Posterior cingulate gyrus (tissue), 11 donors: Measurements from ENCODE around the gene EMC9.

Source experiments
- DNase-seq, 10 donors: peaks; one replicate each; pipeline versions ENCODE4 v3.0.0 to v3.0.0-alpha.2; 2020 to 2021; ENCODE audit warnings: mixed read lengths in 3 of 10
- intact Hi-C: fragments of 100-400 bp; cut with DNase I; formaldehyde crosslinking; loops from one replicate; pipeline ENCODE4 v1.15.1; 2023

EMC9 gene

GRCh38 chr14:24151404-24152080 lies 10.2 kb upstream of the EMC9 start:
- intact Hi-C loops = no loop called here
- peak in 2 of 10 donors; percentile 27 to 78 for DNase-seq

- intact Hi-C loops = no loop called here
- DNase-seq = peak in 2 of 10 donors; percentile 28 to 45
These were observed 9.6 kb upstream of the EMC9 start for GRCh38 chr14:24150993-24151392.

GRCh38 chr14:24150567-24150966 lies 9.2 kb upstream of the EMC9 start:
- intact Hi-C loops = no loop called here
- DNase-seq = peak in 2 of 10 donors; percentile 55 to 59

- peak in 1 of 10 donors; percentile 69 for DNase-seq
- intact Hi-C loops = no loop called here
These were observed 8.7 kb upstream of the EMC9 start for GRCh38 chr14:24150061-24150460.

- intact Hi-C loops = no loop called here
- peak in 1 of 10 donors; percentile 32 for DNase-seq
These were observed 8.0 kb upstream of the EMC9 start for GRCh38 chr14:24149302-24149969.

- intact Hi-C loops = loop anchor here (1.0 to 2.0 kb wide), 2 partner anchors 13 to 34 kb away; partner anchors contain the start of genes DCAF11, IRF9 and NRL
- peak in 1 of 10 donors; percentile 51 for DNase-seq
These were observed 6.5 kb upstream of the EMC9 start for GRCh38 chr14:24147761-24148428.

- intact Hi-C loops = loop anchor here (1.0 to 2.0 kb wide), 2 partner anchors 14 to 33 kb away; partner anchors contain the start of genes DCAF11, IRF9 and NRL
- peak; percentile 96 to 100 (median 98) for DNase-seq
These were observed 5.8 kb upstream of the EMC9 start, which contains the start of gene RNF31 for GRCh38 chr14:24146978-24147760. Gene RNF31, plus strand, starts transcription at chr14:24147498. Its CDS starts 201 bp downstream, at chr14:24147699.

GRCh38 chr14:24146453-24146977 lies 5.1 kb upstream of the EMC9 start, which contains the start of gene PSME2:
Gene PSME2, minus strand, starts transcription at chr14:24146610. Its CDS starts 29 bp downstream, at chr14:24146581.
- DNase-seq = peak; percentile 64 to 97 (median 79)
- intact Hi-C loops = loop anchor here (2.0 kb wide), 1 partner anchor 14 kb away; the partner anchor contains the start of gene IRF9

GRCh38 chr14:24145690-24146452 lies 4.5 kb upstream of the EMC9 start:
- intact Hi-C loops = loop anchor here (2.0 kb wide), 1 partner anchor 15 kb away; the partner anchor contains the start of gene IRF9

GRCh38 chr14:24145219-24145618 lies 3.8 kb upstream of the EMC9 start:
- peak in 1 of 10 donors; percentile 54 for DNase-seq
- intact Hi-C loops = no loop called here

More at GRCh38 chr14:24145690-24146452, 4.5 kb upstream of the EMC9 start:
- no peak for DNase-seq

- DNase-seq = no peak
- intact Hi-C loops = no loop called here
These were observed 3.1 kb upstream of the EMC9 start for GRCh38 chr14:24144451-24144850.

GRCh38 chr14:24143511-24143910 lies 2.1 kb upstream of the EMC9 start:
- DNase-seq = no peak
- intact Hi-C loops = no loop called here

GRCh38 chr14:24139272-24139934 lies 2.0 kb downstream of the EMC9 start:
- peak in 1 of 10 donors; percentile 81 for DNase-seq
- intact Hi-C loops = no loop called here

- intact Hi-C loops = no loop called here
- peak in 1 of 10 donors; percentile 61 for DNase-seq
These were observed 2.8 kb downstream of the EMC9 start for GRCh38 chr14:24138396-24139271.

- intact Hi-C loops = no loop called here
These were observed 3.6 kb downstream of the EMC9 start for GRCh38 chr14:24137529-24138395.

More at GRCh38 chr14:24137529-24138395, 3.6 kb downstream of the EMC9 start:
- DNase-seq = peak in 1 of 10 donors; percentile 11
